NCI-H748 (cell line): Measurements from ENCODE around the gene GPR25.

Source experiments
- DNase-seq: peaks from one replicate; lab custom pipeline; 2025; ENCODE audit not compliant: unreplicated experiment; lab: John Stamatoyannopoulos, UW

Gene GPR25

DNA sequence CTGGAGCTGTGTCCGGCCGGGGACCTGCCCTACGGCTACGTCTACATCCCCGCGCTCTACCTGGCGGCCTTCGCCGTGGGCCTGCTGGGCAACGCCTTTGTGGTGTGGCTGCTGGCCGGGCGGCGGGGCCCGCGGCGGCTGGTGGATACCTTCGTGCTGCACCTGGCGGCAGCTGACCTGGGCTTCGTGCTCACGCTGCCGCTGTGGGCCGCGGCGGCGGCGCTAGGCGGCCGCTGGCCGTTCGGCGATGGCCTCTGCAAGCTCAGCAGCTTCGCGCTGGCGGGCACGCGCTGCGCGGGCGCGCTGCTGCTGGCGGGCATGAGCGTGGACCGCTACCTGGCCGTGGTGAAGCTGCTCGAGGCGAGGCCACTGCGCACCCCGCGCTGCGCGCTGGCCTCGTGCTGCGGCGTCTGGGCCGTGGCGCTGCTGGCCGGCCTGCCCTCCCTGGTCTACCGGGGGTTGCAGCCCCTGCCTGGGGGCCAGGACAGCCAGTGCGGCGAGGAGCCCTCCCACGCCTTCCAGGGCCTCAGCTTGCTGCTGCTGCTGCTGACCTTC, 412 bp downstream of the GPR25 start:
- DNase-seq: no peak

DNA sequence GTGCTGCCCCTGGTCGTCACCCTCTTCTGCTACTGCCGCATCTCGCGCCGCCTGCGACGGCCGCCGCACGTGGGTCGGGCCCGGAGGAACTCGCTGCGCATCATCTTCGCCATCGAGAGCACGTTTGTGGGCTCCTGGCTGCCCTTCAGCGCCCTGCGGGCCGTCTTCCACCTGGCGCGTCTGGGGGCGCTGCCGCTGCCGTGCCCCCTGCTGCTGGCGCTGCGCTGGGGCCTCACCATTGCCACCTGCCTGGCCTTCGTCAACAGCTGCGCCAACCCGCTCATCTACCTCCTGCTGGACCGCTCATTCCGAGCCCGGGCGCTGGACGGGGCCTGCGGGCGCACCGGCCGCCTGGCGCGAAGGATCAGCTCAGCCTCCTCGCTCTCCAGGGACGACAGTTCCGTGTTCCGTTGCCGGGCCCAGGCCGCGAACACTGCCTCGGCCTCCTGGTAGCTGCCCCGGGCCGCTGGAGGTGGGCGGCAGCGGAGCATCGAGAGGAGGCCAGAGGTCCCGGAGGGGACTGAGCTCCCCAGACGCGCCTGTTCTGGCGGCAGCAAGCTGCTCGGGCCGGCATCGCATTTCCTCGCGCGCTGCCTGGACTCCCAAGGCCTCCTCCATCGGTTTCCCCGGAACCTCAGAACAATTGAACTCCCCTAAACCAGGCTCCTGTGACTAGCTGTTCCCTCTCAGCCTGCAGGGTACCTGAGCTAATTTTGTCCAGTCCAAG, 1.1 kb downstream of the GPR25 start:
- no peak for DNase-seq

DNA sequence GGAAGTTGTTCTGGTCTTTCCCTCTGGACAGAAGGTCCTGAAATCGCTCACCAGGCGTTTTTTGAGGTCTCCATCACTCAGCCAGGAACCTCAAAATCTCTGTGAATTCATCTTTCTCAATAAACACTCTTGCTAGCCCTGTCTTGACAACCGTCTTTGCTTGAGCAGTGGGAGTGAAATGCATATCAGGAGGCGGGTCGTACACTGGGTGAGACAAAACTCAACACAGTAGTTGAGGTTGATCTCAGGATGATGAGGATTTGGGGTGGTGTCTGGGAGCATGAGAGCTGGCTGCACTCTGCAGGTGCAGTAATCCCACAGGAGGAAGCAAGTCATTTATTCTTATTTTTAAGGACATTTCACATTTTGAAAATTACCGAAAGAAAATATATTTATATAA, 1.9 kb downstream of the GPR25 start:
- no peak for DNase-seq

DNA sequence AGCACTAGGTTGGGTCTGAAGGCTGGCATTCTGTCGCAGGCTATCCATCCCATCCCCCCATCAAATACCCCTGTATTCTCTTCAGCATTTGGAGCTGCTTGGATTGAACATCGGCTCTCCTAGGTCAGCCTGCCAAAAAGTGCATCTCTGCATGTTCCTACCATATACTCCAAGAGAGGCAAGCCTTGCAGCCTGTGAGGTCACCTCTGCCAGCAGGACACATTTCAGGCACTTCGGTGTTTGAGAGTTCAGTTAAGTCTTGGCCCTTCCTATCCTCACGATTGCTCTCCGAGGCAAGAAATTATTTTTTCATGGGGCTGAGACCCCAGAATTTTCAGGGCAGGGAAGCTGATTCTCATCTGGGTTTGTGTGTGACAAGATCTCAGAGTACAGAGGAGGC, 2.6 kb downstream of the GPR25 start:
- no peak for DNase-seq

DNA sequence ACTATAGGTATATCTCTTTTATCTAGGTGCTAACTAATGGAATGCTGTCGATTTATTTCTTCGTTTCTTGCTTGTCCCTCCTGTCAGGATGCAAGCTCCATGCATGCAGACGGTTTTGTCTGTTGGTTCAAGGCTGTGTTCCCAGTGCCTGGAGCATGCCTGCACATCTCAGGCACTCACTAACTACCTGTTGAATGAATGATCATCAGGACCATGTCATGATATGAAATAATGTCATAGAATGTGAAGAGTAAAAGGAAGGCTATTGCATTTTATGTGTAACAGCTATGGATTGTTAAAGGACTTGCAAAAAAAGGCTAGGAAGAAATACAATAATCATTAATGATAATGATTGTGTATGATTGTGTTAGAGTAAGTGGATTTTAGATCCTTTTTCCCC, 4.2 kb downstream of the GPR25 start:
- no peak for DNase-seq

DNA sequence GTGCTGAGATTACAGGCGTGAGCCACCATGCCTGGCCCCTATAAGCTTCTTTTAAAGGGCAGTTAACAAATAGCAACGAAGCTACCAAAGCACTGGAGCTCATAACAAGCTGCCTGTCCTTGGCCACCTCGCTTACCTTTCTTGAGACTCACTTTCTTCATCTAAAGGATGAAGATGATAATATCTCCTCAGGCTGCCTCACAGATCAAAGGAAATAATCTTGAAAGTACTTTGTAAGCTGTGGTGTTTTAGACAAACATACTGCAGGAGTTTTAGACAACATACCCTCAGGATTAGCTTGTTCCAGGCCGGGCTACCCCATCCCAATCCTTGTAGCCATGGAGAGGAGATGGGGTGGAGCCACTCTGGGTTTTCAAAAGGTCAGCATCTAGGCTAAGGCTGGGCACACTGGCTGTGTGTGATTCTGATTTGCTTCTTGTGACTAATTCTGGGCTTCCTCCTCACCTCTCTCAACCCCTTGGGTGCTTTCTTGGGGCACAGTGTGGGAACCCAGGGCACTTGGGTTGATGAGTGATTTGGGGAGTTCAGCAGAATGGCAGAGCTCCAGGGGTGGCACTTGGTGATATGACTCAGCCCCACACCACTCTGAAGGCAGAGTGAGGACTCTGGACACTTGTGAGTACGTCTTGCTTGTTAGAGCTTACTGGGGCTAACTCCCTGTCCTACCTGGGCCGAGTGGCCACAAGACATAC, 5.2 kb downstream of the GPR25 start:
- DNase-seq: no peak

DNA sequence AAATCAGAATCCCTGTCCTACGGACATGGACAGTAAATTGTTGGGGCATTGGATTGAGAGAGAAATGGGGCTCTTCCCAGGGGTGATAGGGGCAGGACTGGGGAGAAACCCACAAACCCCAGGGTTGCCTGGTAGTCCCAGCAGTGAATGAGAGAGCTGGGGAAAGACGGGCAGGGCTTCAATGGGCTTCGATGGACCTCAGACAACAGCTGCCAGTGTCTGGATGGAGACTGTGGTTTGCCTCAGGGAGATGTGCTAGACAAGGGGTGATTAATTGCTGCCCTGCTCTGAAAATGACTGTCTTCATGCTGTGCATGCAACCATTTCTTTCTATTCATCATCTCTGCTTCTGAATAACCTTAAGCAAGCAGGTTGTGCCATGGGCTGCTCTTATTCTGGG, 7.4 kb downstream of the GPR25 start:
- no peak for DNase-seq

DNA sequence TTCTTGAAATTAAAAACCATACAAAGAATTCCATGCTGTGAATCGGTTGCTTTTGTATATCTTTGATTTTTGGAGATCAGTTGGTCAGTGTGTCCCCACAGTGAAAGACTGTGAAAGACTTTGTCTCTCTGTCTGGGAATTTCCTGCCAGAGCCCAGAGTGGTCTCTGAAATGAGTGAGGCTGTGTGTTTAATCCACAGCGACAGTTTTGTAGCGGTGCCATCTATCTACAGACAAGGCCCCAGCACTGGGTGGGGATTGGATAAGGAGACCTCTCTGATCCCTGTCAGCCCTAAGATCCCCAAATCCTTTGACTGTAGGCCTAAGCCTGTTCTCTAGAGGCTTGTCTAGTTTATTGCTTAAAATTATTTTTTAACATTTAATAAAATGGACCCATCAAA, 10.3 kb downstream of the GPR25 start:
- DNase-seq: no peak

DNA sequence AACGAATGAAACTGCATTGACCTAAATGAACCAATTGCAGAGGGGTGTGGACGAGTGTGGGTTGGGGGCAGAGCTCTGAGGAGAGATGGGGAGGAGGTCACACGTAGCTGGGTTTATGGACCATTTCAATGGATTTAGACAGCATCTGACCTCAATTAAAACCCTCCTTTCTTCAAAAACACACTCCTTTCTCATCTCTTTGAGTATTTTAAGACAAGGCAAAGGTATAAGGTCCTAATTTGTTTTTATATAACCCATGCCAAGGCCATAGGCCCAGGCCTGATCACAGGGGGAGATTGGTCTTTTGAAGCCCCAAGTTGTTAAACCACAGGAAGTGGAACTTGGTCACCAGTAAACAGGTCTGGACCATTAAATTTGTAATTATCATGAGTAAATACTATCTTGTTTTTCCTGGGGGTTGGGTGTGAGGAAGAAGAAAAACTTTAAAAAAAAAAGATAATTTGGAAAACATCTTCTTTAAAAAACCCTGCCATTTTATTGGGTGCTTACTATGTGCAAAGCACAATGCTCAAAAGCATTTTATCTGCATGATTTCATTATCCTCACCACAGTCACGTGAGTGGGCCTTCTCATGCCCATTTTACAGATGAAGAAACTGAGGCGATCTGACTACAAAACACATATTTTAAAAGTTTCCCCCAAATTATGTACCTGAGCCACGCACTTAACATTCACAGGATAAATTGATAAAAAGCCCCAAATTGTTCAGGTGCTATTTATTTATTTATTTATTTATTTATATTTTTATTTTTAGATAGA, 13.0 kb downstream of the GPR25 start:
- no peak for DNase-seq

DNA sequence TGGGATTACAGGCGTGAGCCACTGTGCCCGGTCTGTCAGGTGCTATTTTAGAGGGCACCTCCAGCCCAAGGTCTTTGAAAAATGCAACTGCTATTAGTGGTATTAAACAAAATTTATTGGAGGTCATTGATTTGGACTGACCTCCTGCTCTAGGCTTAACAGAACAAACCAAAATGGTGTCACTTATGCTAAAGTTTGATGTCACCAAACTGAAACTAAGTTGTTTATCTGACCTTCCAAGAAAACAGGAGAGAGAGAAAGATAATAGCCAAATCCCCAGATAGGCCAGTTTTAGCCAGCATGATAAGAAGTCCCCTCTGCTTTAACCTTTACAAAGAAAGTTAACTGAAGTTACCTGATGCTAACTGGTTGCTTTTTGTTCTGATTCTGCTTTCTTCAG, 13.8 kb downstream of the GPR25 start:
- no peak for DNase-seq

DNA sequence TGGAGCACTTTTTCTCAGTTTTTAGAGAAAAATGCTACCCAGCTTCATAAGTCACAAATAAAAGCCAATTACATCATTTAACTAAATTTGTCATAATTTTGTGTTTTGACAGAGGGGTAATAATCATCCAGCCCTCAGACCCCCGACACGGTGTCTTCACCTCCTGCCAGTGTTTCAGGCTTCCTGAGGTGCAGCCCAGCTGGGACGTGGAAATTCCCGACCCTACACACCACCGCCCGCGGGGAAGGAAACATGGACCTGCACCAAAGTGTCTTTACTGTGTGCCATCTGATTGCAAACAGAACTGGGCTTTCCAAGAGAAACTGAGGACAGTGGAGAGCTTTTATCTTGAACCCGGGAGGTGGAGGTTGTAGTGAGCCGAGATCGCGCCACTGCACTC, 14.3 kb downstream of the GPR25 start:
- no peak for DNase-seq

DNA sequence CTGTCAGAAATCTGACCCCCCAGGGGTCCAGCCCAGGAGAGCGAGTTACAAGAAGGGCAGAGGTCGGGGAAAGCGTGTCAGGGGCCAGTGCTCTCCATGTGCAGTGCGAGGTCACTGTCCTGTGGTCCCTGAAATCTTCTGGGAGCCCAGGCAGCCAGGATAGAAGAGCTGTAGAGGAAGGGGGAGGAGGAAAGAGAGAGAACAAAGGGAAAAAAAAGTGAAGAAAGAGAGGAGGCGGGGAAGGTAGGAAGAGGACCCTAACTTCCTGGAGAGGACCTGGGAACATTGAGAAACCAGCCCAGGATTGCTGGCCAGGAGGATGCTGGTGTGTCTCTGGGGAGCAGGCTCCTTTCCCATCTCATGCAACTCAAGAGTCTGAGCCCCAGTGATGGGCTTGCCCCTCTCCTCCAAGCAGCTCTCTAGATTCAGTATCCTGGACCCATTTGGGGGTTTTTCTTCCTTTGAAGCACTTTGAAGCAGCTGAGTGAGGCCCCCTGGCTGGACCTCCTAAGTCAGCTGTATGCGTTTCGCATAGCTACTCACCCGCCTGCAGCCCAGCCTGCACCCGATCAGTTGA, 15.1 kb downstream of the GPR25 start:
- no peak for DNase-seq

DNA sequence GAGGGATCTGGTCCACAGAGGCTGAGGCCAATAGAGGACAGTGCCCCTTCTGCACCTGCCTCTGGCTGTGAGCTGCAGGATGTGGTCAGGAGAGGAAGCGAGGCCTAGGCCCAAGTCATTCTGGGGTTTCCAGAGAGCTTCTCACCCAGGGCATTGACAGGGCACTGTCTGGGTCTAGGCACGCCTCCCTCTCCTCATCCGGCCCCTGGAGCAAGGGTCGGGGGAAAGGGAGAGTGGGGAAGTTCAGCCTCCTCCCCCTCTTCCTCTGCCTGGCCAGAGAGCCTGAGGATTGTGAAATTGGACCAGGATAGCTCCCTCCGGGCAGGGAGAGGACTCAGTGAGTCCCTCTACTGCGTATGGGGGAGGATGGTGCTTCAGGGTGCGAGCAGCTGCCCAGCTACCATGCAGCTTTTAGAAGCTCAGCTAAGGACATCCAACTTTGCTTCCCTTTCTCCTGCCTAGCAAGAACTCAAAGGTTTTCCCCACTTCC, 15.6 kb downstream of the GPR25 start:
- no peak for DNase-seq

DNA sequence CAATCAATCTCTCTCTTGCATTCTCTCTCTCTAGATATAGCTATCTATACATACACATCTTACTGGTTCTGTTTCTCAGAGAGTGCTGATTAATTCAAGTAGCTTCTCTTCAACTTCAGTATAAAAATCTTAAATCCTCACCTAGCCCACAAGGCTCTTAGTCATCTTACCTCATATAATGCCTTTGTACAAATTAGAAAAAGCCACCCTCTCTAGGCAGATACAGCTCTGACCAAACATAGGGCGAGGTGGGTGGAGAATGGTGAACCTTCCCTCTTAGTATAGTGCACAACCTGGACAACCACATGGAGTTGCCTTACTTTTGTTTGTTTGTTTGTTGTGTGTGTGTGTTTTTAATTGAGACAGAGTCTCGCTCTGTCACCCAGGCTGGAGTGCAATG, 16.8 kb downstream of the GPR25 start:
- DNase-seq: no peak

DNA sequence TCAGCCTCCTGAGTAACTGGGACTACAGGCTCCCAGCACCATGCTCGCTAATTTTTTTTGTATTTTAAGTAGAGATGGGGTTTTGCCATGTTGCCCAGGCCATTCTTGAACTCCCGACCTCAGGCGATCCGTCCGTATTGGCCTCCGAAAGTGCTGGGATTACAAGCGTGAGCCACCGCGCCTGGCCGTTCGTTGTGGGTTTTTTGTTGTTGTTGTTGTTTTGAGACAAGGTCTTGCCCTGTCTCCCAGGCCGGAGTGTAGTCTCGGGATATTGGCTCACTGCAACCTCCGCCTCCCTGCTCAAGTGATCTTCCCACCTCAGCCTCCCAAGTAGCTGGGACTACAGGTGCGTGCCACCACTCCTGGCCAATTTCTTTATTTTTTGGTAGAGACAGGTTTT, 17.2 kb downstream of the GPR25 start:
- no peak for DNase-seq

DNA sequence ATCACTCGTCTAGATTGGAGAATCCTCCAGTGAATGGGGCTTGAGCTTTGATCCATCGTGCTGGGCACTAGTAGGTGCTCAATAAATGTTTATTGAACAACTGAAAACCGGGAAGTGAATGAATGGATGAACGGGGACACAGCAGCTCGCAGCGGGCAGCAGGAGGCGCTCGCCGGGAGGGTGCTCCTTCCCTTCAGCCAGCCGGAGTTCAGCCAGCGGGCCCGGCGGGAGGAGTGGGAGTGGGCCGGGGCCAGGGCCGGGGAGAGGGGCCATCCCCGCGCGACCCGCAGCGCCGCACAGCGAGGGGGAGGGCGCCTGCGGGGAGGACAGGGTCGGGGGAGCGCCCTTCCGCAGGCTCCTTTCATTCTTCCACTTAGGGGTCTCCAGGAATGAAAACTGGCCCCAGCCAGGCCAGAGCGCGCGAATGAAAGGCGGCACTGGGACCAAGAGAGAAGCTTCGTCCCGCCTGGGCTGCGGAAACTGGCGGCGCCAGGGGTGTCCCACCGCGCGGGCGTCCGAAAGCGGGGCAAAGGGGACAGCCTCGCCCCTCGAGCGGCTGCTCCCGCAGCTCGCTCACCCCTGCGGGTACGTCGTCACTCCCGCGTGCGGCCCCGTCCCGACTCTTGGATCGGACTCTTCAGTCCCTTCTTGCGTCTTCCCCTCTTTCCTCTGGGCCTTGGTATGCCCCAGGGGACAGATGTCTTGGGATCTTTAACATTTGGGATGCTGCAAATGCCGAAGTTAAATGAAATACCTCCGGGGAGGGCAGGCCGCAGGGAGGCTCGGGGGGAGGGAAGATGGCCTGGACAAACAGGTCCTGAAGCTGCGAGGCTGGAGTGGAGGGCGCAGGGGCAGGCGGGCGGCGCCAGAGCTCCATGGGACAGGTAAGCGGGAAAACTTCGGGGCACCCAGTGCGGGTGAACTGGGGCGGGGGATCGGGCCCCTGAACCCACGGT, 18.3 kb downstream of the GPR25 start:
- DNase-seq: peak; percentile 29

DNA sequence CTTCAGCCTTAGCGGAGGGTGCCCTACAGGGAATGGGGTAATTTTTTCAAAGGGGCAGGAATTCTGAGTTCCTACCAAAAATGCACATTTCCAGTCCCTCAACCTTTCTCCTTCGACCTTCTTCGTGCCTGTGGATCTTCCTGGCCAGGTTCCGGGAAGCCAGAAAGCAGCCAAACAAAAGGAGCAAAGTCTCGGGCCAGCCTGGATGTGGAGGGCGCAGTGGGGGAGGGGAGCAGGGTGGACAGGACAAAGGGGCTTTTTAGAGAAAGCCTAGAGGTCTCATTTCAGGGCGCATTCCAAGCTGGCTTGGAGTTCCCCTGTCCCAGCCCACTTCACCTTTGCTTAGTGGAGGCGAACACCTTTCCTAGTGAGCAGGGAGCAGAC, 19.0 kb downstream of the GPR25 start:
- no peak for DNase-seq

DNA sequence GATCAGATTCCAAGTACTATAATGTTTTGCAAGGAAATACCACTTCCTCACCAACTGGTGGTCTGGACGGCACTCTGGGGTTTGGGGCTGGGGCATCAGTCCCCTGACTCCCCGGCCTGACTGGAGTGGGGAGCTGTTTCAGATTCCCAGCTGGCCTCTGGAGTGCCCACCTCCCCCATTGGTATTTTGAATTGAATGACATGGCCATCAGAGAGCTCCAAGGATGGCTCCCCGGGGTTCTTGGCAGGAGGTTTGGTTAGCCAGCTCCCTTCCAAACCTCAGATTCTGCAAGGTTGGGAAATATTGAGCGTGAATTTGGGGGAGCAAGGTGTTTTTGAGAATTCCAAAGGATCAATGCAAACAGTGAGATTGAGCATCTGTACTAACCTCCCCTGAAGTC, 19.8 kb downstream of the GPR25 start:
- no peak for DNase-seq

DNA sequence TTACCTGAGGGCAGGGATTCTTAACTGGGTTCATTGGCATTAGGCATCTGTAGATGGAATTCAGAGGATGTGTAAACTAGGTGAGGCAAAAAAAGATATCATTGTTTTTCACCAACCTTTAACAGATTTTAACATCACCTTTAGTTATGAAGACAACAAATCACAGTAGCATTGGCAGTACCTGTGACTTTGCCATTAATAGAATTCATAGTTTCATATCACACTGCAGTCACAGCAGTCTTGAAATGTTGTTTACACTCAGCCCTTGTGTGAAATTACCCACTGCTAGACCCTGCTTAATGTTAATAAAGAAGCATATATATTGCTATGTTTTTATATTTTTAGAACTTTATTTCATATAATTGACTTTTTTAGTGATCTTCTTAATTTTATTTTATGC, 20.2 kb downstream of the GPR25 start:
- DNase-seq: no peak

DNA sequence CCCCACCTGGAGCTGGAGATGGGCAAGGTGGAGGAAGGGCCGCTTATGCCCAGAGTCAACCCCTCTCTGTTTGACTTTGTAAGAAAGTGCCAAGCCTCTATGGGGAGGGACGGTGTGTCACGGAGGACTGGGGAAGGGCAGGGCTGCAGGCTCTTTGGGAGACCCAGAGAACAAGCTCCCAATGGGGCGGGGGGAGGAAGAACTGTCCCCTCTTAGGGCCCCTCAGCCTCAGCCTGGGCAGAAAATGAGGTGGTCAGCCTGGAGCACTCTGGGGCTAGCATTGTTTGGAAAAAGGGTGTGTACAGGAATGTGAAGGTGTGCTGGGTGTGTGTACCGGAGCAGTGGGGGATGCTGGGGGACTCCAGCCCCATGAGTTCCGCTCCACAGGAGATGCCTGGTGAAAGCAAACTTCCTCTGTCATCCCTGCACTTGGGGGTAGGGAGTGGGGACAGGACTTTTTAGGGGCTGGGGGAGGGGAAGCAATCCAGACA, 20.7 kb downstream of the GPR25 start:
- DNase-seq: no peak
